PC-3 (cell line): Measurements from ENCODE around the gene COL1A1. TPM values are rescaled to one million over a fixed set of nuclear protein-coding genes. Genes with fewer than 3 reads are reported as not detected.

ENCODE experiments used
- ATAC-seq: fragments of 200-7000 bp; cut with Tn5 transposase; 2 replicates; pipeline ENCODE4 v1.9.1; 2020; ENCODE audit warnings: mild to moderate bottlenecking, moderate library complexity
- BruUV-seq: library from RNA; stranded (reverse); fragments of 400-500 nt; replicated peaks from 2 replicates; lab custom pipeline; 2021; lab: Mats Ljungman, UMichigan
- CTCF ChIA-PET: fragments of 300-600 bp; sonication (Branson Sonifier 250); formaldehyde crosslinking; loops from one replicate; lab custom pipeline; 2022; ENCODE audit warnings: antibody characterized with exemption; lab: Charles Lee
- POLR2A ChIA-PET: fragments of 300-600 bp; sonication (Branson Sonifier 250); formaldehyde crosslinking; loops from one replicate; lab custom pipeline; 2022; ENCODE audit warnings: antibody characterized with exemption; ENCODE audit not compliant: unreplicated experiment; lab: Charles Lee
- DNase-seq: peaks from one replicate; pipeline ENCODE4 v3.0.0-alpha.2; 2015
- H2AFZ ChIP-seq: fragments of 300-600 bp; sonication (generic); 2 replicates; pipeline ENCODE4 v1.6.0; 2016; ENCODE audit warnings: antibody characterized with exemption, low read length
- H3F3A ChIP-seq: fragments of 300-600 bp; sonication (generic); one replicate; pipeline ENCODE4 v1.6.0; 2017; ENCODE audit warnings: antibody characterized with exemption, low read length, control low read depth, mild to moderate bottlenecking; ENCODE audit not compliant: unreplicated experiment
- H3K27ac ChIP-seq: fragments of 300-600 bp; sonication (generic); 2 replicates; pipeline ENCODE4 v1.5.1; 2016; ENCODE audit warnings: mild to moderate bottlenecking, low read length
- H3K27me3 ChIP-seq: fragments of 300-600 bp; sonication (generic); 2 replicates; pipeline ENCODE4 v1.6.1; 2016; ENCODE audit warnings: low read length, mixed read lengths
- H3K36me3 ChIP-seq: fragments of 300-600 bp; sonication (generic); 2 replicates; pipeline ENCODE4 v1.6.1; 2016; ENCODE audit warnings: low read depth, mixed run types, low read length, mixed read lengths
- H3K4me1 ChIP-seq: fragments of 300-600 bp; sonication (generic); 2 replicates; pipeline ENCODE4 v1.5.1; 2016; ENCODE audit warnings: low read length; ENCODE audit not compliant: insufficient read depth
- H3K4me2 ChIP-seq: fragments of 300-600 bp; sonication (generic); 2 replicates; pipeline ENCODE4 v1.6.0; 2016; ENCODE audit warnings: low read length
- H3K4me3 ChIP-seq: fragments of 300-600 bp; sonication (generic); 2 replicates; pipeline ENCODE4 v1.5.1; 2016; ENCODE audit warnings: mild to moderate bottlenecking, low read length, mixed read lengths
- H3K79me2 ChIP-seq: fragments of 300-600 bp; sonication (generic); 2 replicates; pipeline ENCODE4 v1.6.1; 2017; ENCODE audit warnings: low read length, mixed read lengths
- H3K9ac ChIP-seq: fragments of 300-600 bp; sonication (generic); 2 replicates; pipeline ENCODE4 v1.6.0; 2016; ENCODE audit warnings: mild to moderate bottlenecking, low read length
- H3K9me2 ChIP-seq: fragments of 300-600 bp; sonication (generic); replicated peaks from 2 replicates; pipeline ENCODE4 v1.6.1; 2016; ENCODE audit warnings: mixed run types, low read length, mixed read lengths
- H3K9me3 ChIP-seq: fragments of 300-600 bp; sonication (generic); 2 replicates; pipeline ENCODE4 v1.6.1; 2016; ENCODE audit warnings: low read length, mixed read lengths
- H4K20me1 ChIP-seq: fragments of 300-600 bp; sonication (generic); 2 replicates; pipeline ENCODE4 v1.6.1; 2016; ENCODE audit warnings: low read length, mixed read lengths
- EZH2 ChIP-seq: fragments of 300-600 bp; sonication (generic); IDR thresholded peaks from one replicate; pipeline ENCODE4 v1.6.1; 2017; ENCODE audit warnings: antibody characterized with exemption, mild to moderate bottlenecking, low read length; ENCODE audit not compliant: unreplicated experiment
- EZH2phosphoT487 ChIP-seq: fragments of 300-600 bp; sonication (generic); IDR thresholded peaks from 2 replicates; pipeline ENCODE4 v1.6.1; 2018; ENCODE audit warnings: mild to moderate bottlenecking, antibody characterized with exemption, low read length, borderline replicate concordance
- intact Hi-C: fragments of 100-400 bp; cut with micrococcal nuclease; formaldehyde crosslinking; loops from 2 replicates; pipeline ENCODE4 v1.9.0; 2023
- total RNA-seq: library from RNA; depleted of rRNA; stranded (reverse); fragments of >200 nt; gene quantifications from 2 replicates; pipeline ENCODE4 v1.2.3, GENCODE V29; 2014
- TF ChIP-seq, protein P1 (sequence below): fragments of 300-600 bp; sonication (generic); conservative IDR thresholded peaks from 2 replicates; pipeline ENCODE4 v1.5.1; 2017; ENCODE audit warnings: antibody characterized with exemption, low read depth, mild to moderate bottlenecking, low read length

COL1A1 gene
- total RNA-seq, 1 experiment from 2014 or later: 30.6 TPM

DNA sequence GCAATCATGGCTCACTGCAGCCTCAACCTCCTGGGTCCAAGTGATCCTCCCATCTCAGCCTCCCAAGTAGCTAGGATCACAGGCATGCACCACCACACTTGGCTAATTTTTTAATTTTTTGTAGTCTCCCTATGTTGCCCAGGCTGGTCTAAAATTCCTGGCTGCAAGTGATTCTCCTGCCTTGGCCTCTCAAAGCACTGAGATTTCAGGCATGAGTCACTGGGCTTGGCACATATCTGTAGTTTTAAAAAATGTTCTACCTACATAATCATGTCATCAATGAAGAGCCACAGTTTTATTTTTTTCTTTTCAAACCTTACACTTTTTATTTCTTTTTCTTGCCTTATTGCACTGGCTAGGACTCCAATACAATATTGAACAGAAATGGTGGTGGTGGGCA lies 33.1 kb upstream of the COL1A1 start:
- no TSS peak for BruUV-seq

DNA sequence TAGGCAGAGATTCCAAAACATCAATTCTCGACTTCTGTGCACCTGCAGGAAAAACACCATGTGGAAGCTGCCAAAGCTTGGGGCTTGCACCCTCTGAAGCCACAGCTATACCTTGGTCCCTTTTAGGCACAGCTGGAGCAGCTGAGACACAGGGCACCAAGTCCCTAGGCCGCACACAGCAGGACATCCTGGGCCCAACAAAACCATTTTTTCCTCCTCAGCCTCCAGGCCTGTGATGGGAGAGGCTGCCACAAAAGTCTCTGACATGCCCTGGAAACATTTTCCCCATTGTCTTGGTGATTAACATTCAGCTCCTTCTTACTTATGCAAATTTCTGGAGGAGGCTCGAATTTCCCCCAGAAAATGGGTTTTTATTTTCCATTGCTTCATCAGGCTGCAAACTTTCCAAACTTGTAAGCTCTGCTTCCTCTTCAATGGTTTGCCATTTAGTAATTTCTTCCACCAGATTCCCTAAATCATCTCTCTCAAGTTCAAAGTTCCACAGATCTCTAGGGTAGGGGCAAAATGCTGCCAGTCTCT lies 24.3 kb upstream of the COL1A1 start:
- Histone ChIP-seq H3K36me3 (no peaks in the 10 kb centered on the region), H3K9me3 (peaks cover 7% of the 10 kb centered on the region; the same call in 1 of the 2 replicates), H3K27me3 (no peaks in the 10 kb centered on the region), H3K4me1 (peaks cover 15% of the 10 kb centered on the region), H3K27ac (no peak overlapping the region), H4K20me1 (no peaks in the 10 kb centered on the region), H3K79me2 (no peaks in the 10 kb centered on the region), H3F3A (no peaks in the 10 kb centered on the region), H3K9ac (no peak overlapping the region), H2AFZ (no peak overlapping the region), H3K4me2 (no peak overlapping the region), H3K9me2 (no peaks in the 10 kb centered on the region), H3K4me3 (no peak overlapping the region)
- POLR2A ChIA-PET: no interaction called here
- DNase-seq (no peak), ATAC-seq (no peak)
- TF ChIP-seq, protein P1, sequence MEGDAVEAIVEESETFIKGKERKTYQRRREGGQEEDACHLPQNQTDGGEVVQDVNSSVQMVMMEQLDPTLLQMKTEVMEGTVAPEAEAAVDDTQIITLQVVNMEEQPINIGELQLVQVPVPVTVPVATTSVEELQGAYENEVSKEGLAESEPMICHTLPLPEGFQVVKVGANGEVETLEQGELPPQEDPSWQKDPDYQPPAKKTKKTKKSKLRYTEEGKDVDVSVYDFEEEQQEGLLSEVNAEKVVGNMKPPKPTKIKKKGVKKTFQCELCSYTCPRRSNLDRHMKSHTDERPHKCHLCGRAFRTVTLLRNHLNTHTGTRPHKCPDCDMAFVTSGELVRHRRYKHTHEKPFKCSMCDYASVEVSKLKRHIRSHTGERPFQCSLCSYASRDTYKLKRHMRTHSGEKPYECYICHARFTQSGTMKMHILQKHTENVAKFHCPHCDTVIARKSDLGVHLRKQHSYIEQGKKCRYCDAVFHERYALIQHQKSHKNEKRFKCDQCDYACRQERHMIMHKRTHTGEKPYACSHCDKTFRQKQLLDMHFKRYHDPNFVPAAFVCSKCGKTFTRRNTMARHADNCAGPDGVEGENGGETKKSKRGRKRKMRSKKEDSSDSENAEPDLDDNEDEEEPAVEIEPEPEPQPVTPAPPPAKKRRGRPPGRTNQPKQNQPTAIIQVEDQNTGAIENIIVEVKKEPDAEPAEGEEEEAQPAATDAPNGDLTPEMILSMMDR: no peak
- TF ChIP-seq EZH2: no peak
- TF ChIP-seq EZH2phosphoT487: no peak
- intact Hi-C loops: no loop called here
- CTCF ChIA-PET: no interaction called here
- BruUV-seq: no TSS peak

More for the DNA sequence above, 33.1 kb upstream of the COL1A1 start:
- intact Hi-C loops: no loop called here
- no peak overlapping the region for H3K9ac ChIP-seq
- H3K27me3 ChIP-seq: peaks cover 6% of the 10 kb centered on the region; the same call in 1 of the 2 replicates
- peaks cover 12% of the 10 kb centered on the region; the same call in 1 of the 2 replicates for H3K4me1 ChIP-seq
- ATAC-seq (peak; percentile 39; the same call in 1 of the 2 replicates), DNase-seq (peak; percentile 64)
- ChIA-PET CTCF (no interaction called here), POLR2A (no interaction called here)
- no peaks in the 10 kb centered on the region for H3K36me3 ChIP-seq
- TF ChIP-seq EZH2phosphoT487 (no peak), EZH2 (no peak)
- TF ChIP-seq, protein P1: no peak
- H2AFZ ChIP-seq: no peak overlapping the region
- no peaks in the 10 kb centered on the region for H3K9me2 ChIP-seq
- H3K4me3 ChIP-seq: no peak overlapping the region
- no peak overlapping the region for H3K27ac ChIP-seq
- no peaks in the 10 kb centered on the region for H4K20me1 ChIP-seq
- no peaks in the 10 kb centered on the region for H3K9me3 ChIP-seq
- H3K4me2 ChIP-seq: no peak overlapping the region
- H3F3A ChIP-seq: no peaks in the 10 kb centered on the region
- no peaks in the 10 kb centered on the region for H3K79me2 ChIP-seq

DNA sequence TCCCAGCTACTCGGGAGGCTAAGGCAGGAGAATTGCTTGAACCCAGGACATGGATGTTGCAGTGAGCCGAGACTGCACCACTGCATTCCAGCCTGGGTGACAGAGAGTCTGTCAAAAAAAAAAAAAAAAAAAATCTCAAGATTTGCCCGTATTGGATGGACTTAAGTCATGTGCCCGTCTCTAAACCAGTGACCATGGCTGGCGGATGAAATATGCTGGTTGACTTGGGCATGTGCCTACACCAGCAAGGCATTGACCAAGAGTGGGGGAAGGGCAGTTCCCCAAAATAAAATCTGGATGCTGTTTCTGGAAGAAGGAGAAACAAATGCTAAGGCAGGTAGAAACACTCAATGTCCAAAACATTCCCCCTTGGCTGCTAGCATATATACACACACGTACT lies 21.5 kb upstream of the COL1A1 start:
- ChIA-PET POLR2A (no interaction called here), CTCF (interaction anchor here (0.8 kb wide), 1 partner anchor 16 kb away, joined by 3 read pairs; no protein-coding TSS in a partner anchor)
- DNase-seq: no peak
- Histone ChIP-seq H3K4me1 (peaks cover 39% of the 10 kb centered on the region), H3K4me2 (no peak overlapping the region), H4K20me1 (no peaks in the 10 kb centered on the region), H3K36me3 (no peaks in the 10 kb centered on the region), H3K27ac (no peak overlapping the region), H3K9ac (no peak overlapping the region), H3K79me2 (no peaks in the 10 kb centered on the region), H3K9me2 (no peaks in the 10 kb centered on the region), H3K4me3 (no peak overlapping the region), H2AFZ (no peak overlapping the region), H3F3A (peaks cover 11% of the 10 kb centered on the region), H3K9me3 (peaks cover 7% of the 10 kb centered on the region; the same call in 1 of the 2 replicates), H3K27me3 (no peaks in the 10 kb centered on the region)
- ATAC-seq: no peak
- no TSS peak for BruUV-seq
- TF ChIP-seq EZH2: no peak
- TF ChIP-seq, protein P1: no peak
- no peak for TF ChIP-seq EZH2phosphoT487
- intact Hi-C loops: no loop called here
